GM12873 (cell line): ENCODE measurements around the gene POLR2M.

Source experiments
- TF ChIP-seq, protein P1 (sequence below): IDR thresholded peaks from 2 replicates; pipeline ENCODE4 v1.5.1; 2012; ENCODE audit warnings: low read depth, mild to moderate bottlenecking, moderate library complexity, low read length, control low read depth; ENCODE audit not compliant: insufficient read depth; ENCODE audit errors: missing control alignments

POLR2M gene

DNA sequence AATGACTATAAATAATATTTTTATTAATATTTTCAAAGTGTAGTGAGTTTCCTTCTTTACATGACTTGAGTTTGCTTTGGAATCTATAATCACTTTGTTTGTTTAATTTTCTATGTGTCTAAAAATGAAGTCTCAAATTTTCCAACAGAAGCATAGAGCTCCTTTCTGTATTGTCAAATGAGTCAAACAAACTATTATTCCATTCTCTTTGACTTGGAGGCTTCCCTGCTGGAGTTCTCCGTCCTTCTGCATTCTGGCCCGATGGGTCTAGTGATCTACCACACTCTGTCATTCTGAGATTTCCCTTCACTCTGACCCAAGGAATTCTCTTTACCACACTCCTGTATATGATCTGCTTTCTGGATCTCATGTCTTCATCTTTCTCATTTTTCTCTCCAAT lies 30.1 kb downstream of the POLR2M start:
- TF ChIP-seq, protein P1, sequence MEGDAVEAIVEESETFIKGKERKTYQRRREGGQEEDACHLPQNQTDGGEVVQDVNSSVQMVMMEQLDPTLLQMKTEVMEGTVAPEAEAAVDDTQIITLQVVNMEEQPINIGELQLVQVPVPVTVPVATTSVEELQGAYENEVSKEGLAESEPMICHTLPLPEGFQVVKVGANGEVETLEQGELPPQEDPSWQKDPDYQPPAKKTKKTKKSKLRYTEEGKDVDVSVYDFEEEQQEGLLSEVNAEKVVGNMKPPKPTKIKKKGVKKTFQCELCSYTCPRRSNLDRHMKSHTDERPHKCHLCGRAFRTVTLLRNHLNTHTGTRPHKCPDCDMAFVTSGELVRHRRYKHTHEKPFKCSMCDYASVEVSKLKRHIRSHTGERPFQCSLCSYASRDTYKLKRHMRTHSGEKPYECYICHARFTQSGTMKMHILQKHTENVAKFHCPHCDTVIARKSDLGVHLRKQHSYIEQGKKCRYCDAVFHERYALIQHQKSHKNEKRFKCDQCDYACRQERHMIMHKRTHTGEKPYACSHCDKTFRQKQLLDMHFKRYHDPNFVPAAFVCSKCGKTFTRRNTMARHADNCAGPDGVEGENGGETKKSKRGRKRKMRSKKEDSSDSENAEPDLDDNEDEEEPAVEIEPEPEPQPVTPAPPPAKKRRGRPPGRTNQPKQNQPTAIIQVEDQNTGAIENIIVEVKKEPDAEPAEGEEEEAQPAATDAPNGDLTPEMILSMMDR, result no peak

DNA sequence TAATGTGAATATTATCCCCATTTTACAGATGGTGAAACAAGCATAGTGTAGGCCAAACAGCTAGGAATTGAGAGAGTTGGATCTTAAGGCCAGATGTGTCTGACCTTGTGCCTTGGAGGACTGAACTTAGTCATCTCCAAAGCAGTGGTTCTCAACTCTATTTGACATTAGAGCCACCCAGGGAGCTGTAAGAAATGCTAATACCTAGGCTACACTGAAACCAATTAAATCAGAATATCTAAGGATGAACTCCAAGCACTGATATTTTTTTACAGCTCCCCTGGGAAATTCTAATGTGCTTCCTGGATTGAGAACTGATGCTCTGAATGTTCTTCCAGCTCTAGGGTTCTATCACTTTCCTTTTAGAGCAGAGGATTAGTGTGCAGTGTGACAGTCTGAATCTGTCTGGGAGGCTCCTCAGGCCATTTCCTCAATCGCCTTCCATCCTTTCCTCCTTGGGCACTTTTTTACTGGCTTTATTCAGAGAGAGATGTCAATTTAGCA lies 32.3 kb downstream of the POLR2M start:
- TF ChIP-seq, protein P1, result no peak

GRCh38 chr15:57740048-57740447 lies 33.5 kb downstream of the POLR2M start:
- TF ChIP-seq, protein P1, result no peak

- TF ChIP-seq, protein P1, result no peak
These were observed 34.6 kb downstream of the POLR2M start for GRCh38 chr15:57741089-57741488.

DNA sequence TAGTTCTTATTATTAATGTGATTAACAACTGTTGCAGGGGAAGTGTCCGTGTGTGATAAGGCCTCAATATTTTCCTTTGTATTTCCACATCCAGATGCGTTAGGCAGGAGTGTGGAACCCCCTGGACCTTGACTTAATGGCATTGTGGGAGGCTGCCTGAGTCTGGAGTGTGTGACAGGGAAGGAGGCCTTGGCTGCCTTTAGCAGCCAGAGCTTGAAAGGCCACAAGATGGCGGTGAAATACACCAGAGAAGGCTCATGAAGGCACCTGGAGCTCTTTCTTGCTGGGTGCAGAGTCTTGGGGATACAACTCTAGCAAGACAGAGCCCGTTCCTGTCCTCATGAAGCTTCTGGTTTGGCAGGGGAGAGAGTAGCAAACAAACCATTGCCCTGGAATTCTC lies 36.9 kb downstream of the POLR2M start:
- TF ChIP-seq, protein P1, result no peak

DNA sequence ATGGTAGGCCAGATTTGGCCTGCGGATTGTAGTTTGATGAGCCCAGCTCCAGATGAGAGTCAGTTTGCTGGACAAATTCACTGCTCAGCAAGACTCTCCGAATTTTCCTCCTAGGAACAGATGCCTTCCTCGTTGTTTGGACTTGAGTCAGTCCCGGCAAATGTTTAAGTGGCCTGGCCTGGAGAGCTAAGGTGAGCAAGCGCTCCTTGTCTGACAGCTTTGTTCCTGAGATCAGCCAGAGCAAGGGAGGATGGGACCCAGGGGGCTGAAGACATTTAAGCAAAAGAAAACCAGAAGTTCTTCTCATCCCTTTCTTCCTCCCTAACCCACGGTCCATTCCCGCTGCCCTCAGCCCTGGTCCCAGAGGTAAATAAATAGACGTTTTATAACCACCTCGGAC lies 40.3 kb downstream of the POLR2M start:
- TF ChIP-seq, protein P1, result no peak

- TF ChIP-seq, protein P1, result no peak
These were observed 40.8 kb downstream of the POLR2M start for GRCh38 chr15:57747206-57747896.
